Measurements from ENCODE around the gene CEMIP. TPM values are rescaled to one million over a fixed set of nuclear protein-coding genes. Genes with fewer than 3 reads are reported as not detected.

The CEMIP gene
- polyA plus RNA-seq, 1 of the 3 experiments (the other 2 are of a cell fraction) = 27.8 TPM

- POLR2A ChIA-PET = no interaction called here
- Histone ChIP-seq H3K36me3 (replicated peaks in 1 of 2; ENCODE audit: control insufficient read depth in 1 of 2, insufficient read depth in 2 of 2, low read length in 1 of 2) (peaks cover 0 to 3% of the 10 kb centered on the region in 2 experiments), H3K4me1 (ENCODE audit: control insufficient read depth in 1 of 2, insufficient read depth in 2 of 2, low read depth in 1 of 2, low read length in 1 of 2) (no peaks in the 10 kb centered on the region)
These were observed 38.7 kb downstream of the CEMIP start for GRCh38 chr15:80817901-80818300.

DNA sequence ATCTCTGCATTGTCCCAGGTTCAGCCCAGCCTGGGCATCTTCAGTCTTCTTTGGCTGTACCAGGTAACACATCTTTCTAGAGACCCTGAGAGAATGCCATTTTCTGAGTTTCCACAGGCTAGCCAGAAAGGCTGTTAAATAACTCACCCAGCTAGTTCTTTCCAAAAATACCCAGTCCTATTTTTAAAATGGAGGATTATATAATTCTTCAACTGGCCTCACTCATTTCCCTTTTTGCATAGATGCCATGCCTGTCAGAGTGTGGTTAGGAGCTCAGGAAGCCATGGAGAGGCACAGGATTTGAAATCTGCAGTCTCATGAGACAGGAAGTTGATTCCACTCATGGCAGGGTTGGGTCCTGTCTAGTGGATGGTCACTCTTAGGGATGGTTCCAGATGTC lies 39.8 kb downstream of the CEMIP start:
- H3K79me2 ChIP-seq (ENCODE audit: insufficient read depth) = no peaks in the 10 kb centered on the region
- DNase-seq = no peak
- no peak overlapping the region for H2AFZ ChIP-seq (ENCODE audit: low read depth)
- CTCF ChIA-PET = interaction anchor here (1.5 kb wide), 1 partner anchor 39 kb away, joined by 5 read pairs; the partner anchor contains the start of gene CEMIP
- no peaks in the 10 kb centered on the region for H4K20me1 ChIP-seq (ENCODE audit: insufficient read depth)
- no peak overlapping the region for H3K9ac ChIP-seq
- no peak overlapping the region for H3K4me3 ChIP-seq (ENCODE audit: low read depth in 2 of 2, low read length in 1 of 2)
- H3F3A ChIP-seq (replicated peaks; ENCODE audit: insufficient read depth) = no peaks in the 10 kb centered on the region
- no peaks in the 10 kb centered on the region for H3K27me3 ChIP-seq (ENCODE audit: insufficient read depth)
- H3K4me2 ChIP-seq = no peak overlapping the region
- H3K36me3 ChIP-seq (replicated peaks in 1 of 2; ENCODE audit: control insufficient read depth in 1 of 2, insufficient read depth in 2 of 2, low read length in 1 of 2) = peaks cover 0 to 3% of the 10 kb centered on the region in 2 experiments
- no peak overlapping the region for H3K27ac ChIP-seq (ENCODE audit: low read depth in 2 of 2, low read length in 1 of 2)
- no peaks in the 10 kb centered on the region for H3K9me2 ChIP-seq
- POLR2A ChIA-PET = no interaction called here
- H3K4me1 ChIP-seq (ENCODE audit: control insufficient read depth in 1 of 2, insufficient read depth in 2 of 2, low read depth in 1 of 2, low read length in 1 of 2) = no peaks in the 10 kb centered on the region
- no peaks in the 10 kb centered on the region for H3K9me3 ChIP-seq
- TF ChIP-seq MAX (IDR thresholded peaks at IDR 0.05; ENCODE audit: low read depth) (no peak), FOXM1 (IDR thresholded peaks at IDR 0.05; ENCODE audit: low read depth) (no peak), PBX3 (IDR thresholded peaks at IDR 0.05) (no peak), REST (IDR thresholded peaks at IDR 0.05; ENCODE audit: low read depth, low read length) (no peak), NRF1 (IDR thresholded peaks at IDR 0.05; ENCODE audit: low read depth, low read length) (no peak), JUND (IDR thresholded peaks at IDR 0.05) (no peak), RFX5 (IDR thresholded peaks at IDR 0.05; ENCODE audit: low read length) (no peak), SIN3A (IDR thresholded peaks at IDR 0.05; ENCODE audit: borderline replicate concordance, low read depth, low read length) (no peak), SMC3 (IDR thresholded peaks at IDR 0.05; ENCODE audit: low read depth, low read length) (no peak), MEF2A (IDR thresholded peaks at IDR 0.05; ENCODE audit: borderline replicate concordance, low read depth) (no peak)

More at GRCh38 chr15:80817901-80818300, 38.7 kb downstream of the CEMIP start:
- H3F3A ChIP-seq (replicated peaks; ENCODE audit: insufficient read depth) = no peaks in the 10 kb centered on the region
- no peak overlapping the region for H2AFZ ChIP-seq (ENCODE audit: low read depth)
- H3K4me2 ChIP-seq = no peak overlapping the region
- no peak overlapping the region for H3K27ac ChIP-seq (ENCODE audit: low read depth in 2 of 2, low read length in 1 of 2)
- CTCF ChIA-PET = interaction anchor here (0.6 to 2.5 kb wide), 3 partner anchors 14 to 726 kb away, joined by 3 to 8 read pairs (median 4); no protein-coding TSS in a partner anchor
- H3K9ac ChIP-seq = no peak overlapping the region
- WGBS (ENCODE audit: low lambda C conversion rate) = 58% methylated on average over 3 of the region's 3 CpGs
- no peaks in the 10 kb centered on the region for H4K20me1 ChIP-seq (ENCODE audit: insufficient read depth)
- TF ChIP-seq TCF12 (IDR thresholded peaks at IDR 0.05) (no peak), USF1 (IDR thresholded peaks at IDR 0.05; ENCODE audit: borderline replicate concordance, low read depth) (no peak), FOXM1 (IDR thresholded peaks at IDR 0.05; ENCODE audit: low read depth) (no peak), PBX3 (IDR thresholded peaks at IDR 0.05) (no peak), TAF1 (IDR thresholded peaks at IDR 0.05; ENCODE audit: borderline replicate concordance, low read depth, low read length) (no peak), ELF1 (IDR thresholded peaks at IDR 0.05) (no peak), SMC3 (IDR thresholded peaks at IDR 0.05; ENCODE audit: low read depth, low read length) (no peak), CHD2 (IDR thresholded peaks at IDR 0.05; ENCODE audit: low read length, partially characterized antibody) (no peak)
- TF ChIP-seq, protein P1, sequence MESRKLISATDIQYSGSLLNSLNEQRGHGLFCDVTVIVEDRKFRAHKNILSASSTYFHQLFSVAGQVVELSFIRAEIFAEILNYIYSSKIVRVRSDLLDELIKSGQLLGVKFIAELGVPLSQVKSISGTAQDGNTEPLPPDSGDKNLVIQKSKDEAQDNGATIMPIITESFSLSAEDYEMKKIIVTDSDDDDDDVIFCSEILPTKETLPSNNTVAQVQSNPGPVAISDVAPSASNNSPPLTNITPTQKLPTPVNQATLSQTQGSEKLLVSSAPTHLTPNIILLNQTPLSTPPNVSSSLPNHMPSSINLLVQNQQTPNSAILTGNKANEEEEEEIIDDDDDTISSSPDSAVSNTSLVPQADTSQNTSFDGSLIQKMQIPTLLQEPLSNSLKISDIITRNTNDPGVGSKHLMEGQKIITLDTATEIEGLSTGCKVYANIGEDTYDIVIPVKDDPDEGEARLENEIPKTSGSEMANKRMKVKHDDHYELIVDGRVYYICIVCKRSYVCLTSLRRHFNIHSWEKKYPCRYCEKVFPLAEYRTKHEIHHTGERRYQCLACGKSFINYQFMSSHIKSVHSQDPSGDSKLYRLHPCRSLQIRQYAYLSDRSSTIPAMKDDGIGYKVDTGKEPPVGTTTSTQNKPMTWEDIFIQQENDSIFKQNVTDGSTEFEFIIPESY (IDR thresholded peaks at IDR 0.05; ENCODE audit: borderline replicate concordance, low read depth) = no peak
- no peaks in the 10 kb centered on the region for H3K79me2 ChIP-seq (ENCODE audit: insufficient read depth)
- no peak for DNase-seq
- H3K4me3 ChIP-seq (ENCODE audit: low read depth in 2 of 2, low read length in 1 of 2) = no peak overlapping the region
- H3K9me3 ChIP-seq = no peaks in the 10 kb centered on the region
- H3K27me3 ChIP-seq (ENCODE audit: insufficient read depth) = no peaks in the 10 kb centered on the region
- H3K9me2 ChIP-seq = no peaks in the 10 kb centered on the region
